GM12875 (cell line): ENCODE data around the gene CIPC.
A peak's percentile ranks its signal among the peaks of the same experiment; 100 is the strongest.

ENCODE experiments used
- H3K4me3 ChIP-seq: one replicate; pipeline ENCODE4 v1.5.1; 2011; ENCODE audit warnings: low read depth, low read length, control low read depth
- TF ChIP-seq, protein P1 (sequence below): IDR thresholded peaks from 2 replicates; pipeline ENCODE4 v1.5.1; 2011; ENCODE audit warnings: low read depth, mild to moderate bottlenecking, control low read depth, inconsistent platforms, low read length, moderate library complexity, borderline replicate concordance; ENCODE audit not compliant: insufficient read depth

CIPC gene

DNA sequence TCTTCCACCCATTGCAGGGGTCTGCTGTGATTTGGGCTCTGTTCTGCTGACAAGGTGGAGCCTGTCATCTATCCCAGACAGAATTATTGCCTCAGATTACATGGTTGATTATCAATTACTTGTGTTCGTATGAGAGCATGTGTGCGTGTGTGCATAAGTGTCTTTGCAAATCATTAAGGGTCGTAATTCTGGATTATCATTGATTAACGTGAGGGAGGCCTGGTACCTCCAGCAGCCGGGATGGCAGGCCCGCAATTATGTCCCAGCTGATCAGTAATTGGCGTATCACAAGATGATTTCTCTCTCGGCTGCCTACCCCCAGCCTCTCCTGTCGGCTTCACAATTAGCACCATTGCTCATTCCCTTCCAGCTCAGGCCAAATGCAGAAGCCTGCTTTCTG is 39.9 kb upstream of the CIPC start:
- H3K4me3 ChIP-seq = no peak overlapping the region
- TF ChIP-seq, protein P1, sequence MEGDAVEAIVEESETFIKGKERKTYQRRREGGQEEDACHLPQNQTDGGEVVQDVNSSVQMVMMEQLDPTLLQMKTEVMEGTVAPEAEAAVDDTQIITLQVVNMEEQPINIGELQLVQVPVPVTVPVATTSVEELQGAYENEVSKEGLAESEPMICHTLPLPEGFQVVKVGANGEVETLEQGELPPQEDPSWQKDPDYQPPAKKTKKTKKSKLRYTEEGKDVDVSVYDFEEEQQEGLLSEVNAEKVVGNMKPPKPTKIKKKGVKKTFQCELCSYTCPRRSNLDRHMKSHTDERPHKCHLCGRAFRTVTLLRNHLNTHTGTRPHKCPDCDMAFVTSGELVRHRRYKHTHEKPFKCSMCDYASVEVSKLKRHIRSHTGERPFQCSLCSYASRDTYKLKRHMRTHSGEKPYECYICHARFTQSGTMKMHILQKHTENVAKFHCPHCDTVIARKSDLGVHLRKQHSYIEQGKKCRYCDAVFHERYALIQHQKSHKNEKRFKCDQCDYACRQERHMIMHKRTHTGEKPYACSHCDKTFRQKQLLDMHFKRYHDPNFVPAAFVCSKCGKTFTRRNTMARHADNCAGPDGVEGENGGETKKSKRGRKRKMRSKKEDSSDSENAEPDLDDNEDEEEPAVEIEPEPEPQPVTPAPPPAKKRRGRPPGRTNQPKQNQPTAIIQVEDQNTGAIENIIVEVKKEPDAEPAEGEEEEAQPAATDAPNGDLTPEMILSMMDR = no peak

DNA sequence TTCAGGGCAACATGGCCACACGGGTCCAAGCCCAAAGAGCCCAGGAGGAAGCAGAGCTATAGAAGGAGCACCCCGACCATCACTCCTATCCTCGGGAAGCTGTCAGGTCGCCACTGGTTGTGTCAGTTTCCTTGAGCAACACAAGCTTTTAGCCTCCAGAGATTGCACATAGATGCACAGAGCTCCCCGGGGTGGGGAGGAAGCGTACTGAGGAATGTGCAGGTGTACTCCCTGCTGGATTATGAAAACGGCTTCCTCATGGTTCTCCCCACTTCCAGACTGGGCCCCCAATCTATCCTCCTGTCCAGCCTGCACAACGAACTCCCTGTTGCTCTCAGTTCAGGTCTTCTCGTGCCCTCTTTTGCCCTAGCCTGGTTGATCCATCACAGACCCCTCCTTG is 39.3 kb upstream of the CIPC start:
- TF ChIP-seq, protein P1 = no peak
- no peak overlapping the region for H3K4me3 ChIP-seq

DNA sequence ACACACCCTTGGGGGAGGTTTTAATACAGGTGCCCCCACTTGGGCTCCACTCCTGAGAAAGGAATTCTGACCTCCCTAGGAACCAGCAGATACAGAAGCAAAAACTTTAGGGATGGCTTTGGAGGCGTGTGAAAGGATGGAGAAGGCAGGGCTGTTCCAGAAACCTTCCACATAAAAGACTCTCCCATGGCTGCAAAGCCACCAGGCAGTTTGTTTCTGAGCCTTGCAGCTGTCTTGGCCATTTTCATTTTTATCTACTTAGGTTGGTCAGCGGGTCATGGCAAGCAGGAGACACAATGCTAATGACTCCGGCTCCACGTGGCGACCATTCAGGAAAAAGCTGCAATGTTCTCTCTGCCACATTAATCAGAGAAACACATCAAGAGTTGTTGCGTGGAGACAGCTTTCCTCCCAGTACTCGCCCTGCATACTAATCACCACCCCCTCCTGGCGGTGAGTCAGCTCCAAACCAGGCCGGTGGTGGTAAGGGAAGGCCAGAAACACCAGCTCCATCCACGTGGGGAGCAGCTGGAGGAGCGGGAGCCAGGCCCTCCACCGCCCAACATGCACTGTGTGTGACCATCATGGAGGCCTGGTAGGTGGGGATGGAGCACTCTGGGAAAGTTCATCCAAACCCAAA is 38.7 kb upstream of the CIPC start:
- TF ChIP-seq, protein P1 = 0 out of 2 replicates have a peak, but pooled peaks have one; percentile 16

DNA sequence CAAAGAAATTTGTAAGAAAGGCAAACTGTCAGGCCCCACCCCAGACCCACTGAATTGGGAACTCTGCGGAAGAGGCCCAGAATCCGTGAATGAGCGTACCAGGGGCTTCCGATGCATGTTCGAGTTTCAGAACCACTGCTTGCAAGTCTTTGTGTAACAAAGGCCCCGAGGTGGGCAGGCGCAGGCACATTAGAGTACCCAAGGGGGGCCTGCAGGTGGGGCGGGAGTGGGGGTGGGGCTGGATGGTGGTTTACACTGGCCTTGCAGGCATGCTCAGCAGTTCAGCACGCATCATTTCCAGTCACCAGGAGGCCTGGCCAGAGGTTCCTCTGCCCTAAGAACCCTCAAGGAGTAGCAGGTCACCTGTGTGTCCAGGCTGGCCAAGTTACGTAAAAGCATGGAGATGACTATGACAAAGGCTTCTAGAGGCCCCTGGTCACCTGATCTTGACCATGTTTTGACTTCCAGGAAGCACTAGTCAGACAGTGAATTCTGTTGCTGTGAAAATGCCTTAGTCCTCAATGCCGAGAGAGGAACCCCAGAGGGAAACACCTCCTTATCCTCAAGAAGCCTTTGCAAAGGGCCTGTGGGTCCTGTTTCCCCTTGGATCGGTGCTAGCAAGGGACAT is 36.3 kb upstream of the CIPC start:
- TF ChIP-seq, protein P1 = no peak
- H3K4me3 ChIP-seq = no peak overlapping the region

More for the DNA sequence above, 38.7 kb upstream of the CIPC start:
- no peak overlapping the region for H3K4me3 ChIP-seq

DNA sequence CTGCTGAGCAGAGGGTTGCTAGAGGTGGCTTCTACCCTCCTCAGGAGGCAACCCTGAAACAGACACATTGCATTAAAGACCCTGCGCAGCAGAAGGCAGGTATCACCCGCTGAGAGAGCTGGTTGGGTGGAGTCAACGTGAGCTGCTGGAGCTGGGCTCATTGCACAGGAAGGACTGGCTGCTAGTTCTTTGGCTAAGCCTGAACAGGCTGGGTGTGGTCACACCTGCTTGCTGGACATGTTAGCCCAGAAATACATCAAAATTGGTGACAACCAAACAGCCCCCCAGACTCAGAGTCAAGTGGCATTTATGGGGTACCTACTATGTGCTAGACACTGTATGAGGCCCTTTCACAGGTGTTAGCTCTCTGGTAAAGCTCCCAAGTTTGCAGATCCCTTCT is 35.8 kb upstream of the CIPC start:
- H3K4me3 ChIP-seq = no peak overlapping the region
- TF ChIP-seq, protein P1 = no peak

DNA sequence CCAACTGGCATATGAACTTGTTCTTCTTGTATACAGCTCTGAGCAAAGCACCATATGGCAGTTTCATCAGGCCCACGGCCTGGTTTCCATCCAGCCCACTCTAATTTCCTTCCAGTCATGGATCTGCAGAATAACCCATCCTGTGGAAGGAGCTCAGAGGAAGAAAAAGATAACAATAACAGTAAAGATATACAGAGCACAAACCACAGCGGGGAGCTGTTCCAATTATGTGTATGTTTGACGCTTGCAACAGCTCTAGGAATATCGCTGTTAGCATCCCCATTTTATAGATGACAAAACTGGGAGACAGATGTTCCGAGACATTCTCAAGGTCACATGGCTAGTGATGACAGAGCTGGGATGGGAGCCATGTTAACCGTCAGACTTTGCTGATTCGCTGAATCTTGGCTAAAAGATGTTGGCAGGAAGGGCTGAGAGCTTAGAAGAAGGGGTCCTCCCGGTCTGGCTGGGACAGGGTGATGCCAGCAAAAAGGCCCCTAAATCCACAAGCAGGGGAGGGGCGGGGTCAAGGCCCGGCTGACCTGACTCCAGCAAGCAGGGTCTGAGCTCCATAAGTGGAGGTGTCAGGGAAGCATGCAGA is 34.4 kb upstream of the CIPC start:
- TF ChIP-seq, protein P1 = no peak
- H3K4me3 ChIP-seq = no peak overlapping the region

DNA sequence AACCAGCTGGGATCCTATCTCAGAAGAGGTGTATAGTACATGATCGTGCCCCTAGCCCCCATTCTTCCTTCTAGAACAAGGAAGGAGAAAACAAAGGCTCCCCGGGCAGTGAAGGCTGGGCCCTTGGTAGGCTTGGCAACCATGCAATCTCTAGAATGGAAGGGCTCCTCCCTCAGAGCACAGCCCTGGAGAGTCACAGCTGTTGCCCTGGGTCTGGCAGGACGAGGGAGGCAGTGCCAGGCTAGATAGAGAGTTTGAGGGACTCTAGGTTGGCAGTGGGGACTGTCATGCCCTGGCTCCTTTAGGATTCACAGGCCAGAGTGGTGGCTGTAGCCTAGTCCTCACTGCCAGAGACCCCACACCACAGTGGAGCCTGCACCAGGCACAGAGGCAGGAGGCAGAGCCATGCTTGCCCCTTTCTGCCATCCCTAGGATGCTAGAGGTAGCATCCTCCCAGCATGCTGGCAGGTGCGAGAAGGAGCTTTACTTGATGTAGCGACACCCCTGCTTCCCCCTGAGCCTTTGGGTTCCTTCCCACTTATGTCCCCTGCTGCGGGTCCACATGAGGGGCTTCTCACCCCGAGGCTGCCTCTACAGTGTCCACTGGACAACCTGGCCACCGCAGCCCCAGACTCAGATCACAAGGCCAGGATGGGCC is 33.4 kb upstream of the CIPC start:
- H3K4me3 ChIP-seq = no peak overlapping the region
- TF ChIP-seq, protein P1 = no peak
